CD4-positive, alpha-beta T cell (primary cell): ENCODE results near the gene PIK3C2G. TPM values are rescaled to one million over a fixed set of nuclear protein-coding genes. Genes with fewer than 3 reads are reported as not detected.

Experiments used
- ATAC-seq: fragments of 200-7000 bp; cut with Tn5 transposase; one replicate; pipeline ENCODE4 v1.10.0; 2022; ENCODE audit warnings: mild to moderate bottlenecking; ENCODE audit not compliant: poor library complexity
- CTCF ChIA-PET: fragments of 350-600 bp; sonication (Branson Sonifier 250); formaldehyde crosslinking; loops from one replicate; lab custom pipeline; 2021; ENCODE audit warnings: antibody characterized with exemption, inconsistent platforms; lab: Charles Lee
- POLR2A ChIA-PET: fragments of 350-600 bp; sonication (Branson Sonifier 250); formaldehyde crosslinking; loops from one replicate; lab custom pipeline; 2021; ENCODE audit warnings: antibody characterized with exemption, inconsistent platforms; lab: Charles Lee
- DNase-seq, 14 experiments: peaks; one replicate each; pipeline ENCODE4 v3.0.0-alpha.2; 2013 to 2020; ENCODE audit warnings: mixed read lengths in 2 of 14
- H3K27ac ChIP-seq, 2 donors: one replicate each; pipeline versions ENCODE4 v1.5.1 to v1.7.0; 2013; ENCODE audit warnings: low read length in 2 of 2, low read depth in 1 of 2, mild to moderate bottlenecking in 1 of 2
- H3K27me3 ChIP-seq, 2 experiments: 1 replicate in 1 of 2; 2 replicates in 1 of 2; pipeline versions ENCODE4 v1.6.1 to v1.7.0; 2013; ENCODE audit warnings: low read length in 2 of 2, control low read depth in 1 of 2, mild to moderate bottlenecking in 1 of 2, moderate library complexity in 1 of 2; ENCODE audit not compliant: insufficient read depth in 2 of 2, control insufficient read depth in 1 of 2
- H3K36me3 ChIP-seq: one replicate; pipeline ENCODE4 v1.6.1; 2013; ENCODE audit warnings: low read length, control low read depth; ENCODE audit not compliant: insufficient read depth
- H3K4me1 ChIP-seq: one replicate; pipeline ENCODE4 v1.6.1; 2013; ENCODE audit warnings: low read length, control low read depth; ENCODE audit not compliant: insufficient read depth
- H3K4me3 ChIP-seq: one replicate; pipeline ENCODE4 v1.5.1; 2013; ENCODE audit warnings: mild to moderate bottlenecking, low read length, moderate library complexity
- H3K9me3 ChIP-seq, 2 experiments: 1 replicate in 1 of 2; 2 replicates in 1 of 2; pipeline versions ENCODE4 v1.6.1 to v1.7.0; 2013; ENCODE audit warnings: low read length in 2 of 2, mild to moderate bottlenecking in 2 of 2, control low read depth in 1 of 2, moderate library complexity in 1 of 2; ENCODE audit not compliant: control insufficient read depth in 1 of 2, insufficient read depth in 1 of 2
- H3K27ac Mint-ChIP-seq: one replicate; pipeline ENCODE4 v1.8.0; 2020; ENCODE audit warnings: mixed read lengths
- H3K27me3 Mint-ChIP-seq: one replicate; pipeline ENCODE4 v1.8.0; 2021; ENCODE audit warnings: mixed read lengths
- H3K36me3 Mint-ChIP-seq: one replicate; pipeline ENCODE4 v1.8.0; 2021; ENCODE audit warnings: low read depth, mixed read lengths
- H3K4me1 Mint-ChIP-seq: one replicate; pipeline ENCODE4 v1.8.0; 2021; ENCODE audit warnings: low read depth, mixed read lengths
- H3K4me3 Mint-ChIP-seq: one replicate; pipeline ENCODE4 v1.8.0; 2020; ENCODE audit warnings: mild to moderate bottlenecking, mixed read lengths
- H3K9me3 Mint-ChIP-seq: one replicate; pipeline ENCODE4 v1.8.0; 2020; ENCODE audit warnings: mixed read lengths
- CTCF ChIP-seq: fragments of 200-600 bp; IDR thresholded peaks from one replicate; pipeline ENCODE4 v1.8.0; 2022; ENCODE audit warnings: antibody characterized with exemption, mild to moderate bottlenecking
- intact Hi-C, 2 experiments: fragments of 100-400 bp; cut with DNase I in 1 of 2; cut with micrococcal nuclease in 1 of 2; formaldehyde crosslinking; loops; one replicate each; pipeline versions ENCODE4 v1.15.1 to v1.9.0; 2023 to 2025; cut with DNase I, micrococcal nuclease
- total RNA-seq, 174 experiments: library from RNA in 2 of 174; stranded (reverse) in 2 of 174; gene quantifications; one replicate each; pipeline ENCODE4 v1.2.3 and lab custom pipeline; 2021 to 2026

The PIK3C2G gene
- total RNA-seq, 2 experiments from 2014 or later, result not detected

GRCh38 chr12:18368594-18368993 is 107.3 kb downstream of the PIK3C2G start:
- intact Hi-C loops, result no loop called here
- H3K27me3 Mint-ChIP-seq, result no peaks in the 10 kb centered on the region
- no peaks in the 10 kb centered on the region for H3K27me3 ChIP-seq
- ChIA-PET POLR2A (no interaction called here), CTCF (no interaction called here)
- no peak overlapping the region for H3K27ac Mint-ChIP-seq
- TF ChIP-seq CTCF, result no peak
- H3K4me3 Mint-ChIP-seq, result no peak overlapping the region
- H3K4me1 ChIP-seq, result no peaks in the 10 kb centered on the region
- peaks cover 6% of the 10 kb centered on the region for H3K9me3 Mint-ChIP-seq
- H3K36me3 ChIP-seq, result no peaks in the 10 kb centered on the region
- no peak overlapping the region for H3K4me3 ChIP-seq
- H3K36me3 Mint-ChIP-seq, result no peaks in the 10 kb centered on the region
- ATAC-seq (no peak), DNase-seq (no peak)
- no peaks in the 10 kb centered on the region for H3K4me1 Mint-ChIP-seq
- peaks cover 0 to 3% of the 10 kb centered on the region in 2 experiments for H3K9me3 ChIP-seq
- no peak overlapping the region for H3K27ac ChIP-seq

GRCh38 chr12:18373181-18373580 is 111.9 kb downstream of the PIK3C2G start:
- H3K27ac Mint-ChIP-seq, result no peak overlapping the region
- H3K27me3 ChIP-seq, result no peaks in the 10 kb centered on the region
- DNase-seq (no peak), ATAC-seq (no peak)
- H3K4me1 Mint-ChIP-seq, result no peaks in the 10 kb centered on the region
- intact Hi-C loops, result no loop called here
- TF ChIP-seq CTCF, result no peak
- H3K4me3 ChIP-seq, result no peak overlapping the region
- H3K27me3 Mint-ChIP-seq, result no peaks in the 10 kb centered on the region
- no peaks in the 10 kb centered on the region for H3K36me3 ChIP-seq
- ChIA-PET CTCF (no interaction called here), POLR2A (no interaction called here)
- H3K9me3 Mint-ChIP-seq, result peaks cover 6% of the 10 kb centered on the region
- no peak overlapping the region for H3K27ac ChIP-seq
- no peaks in the 10 kb centered on the region for H3K4me1 ChIP-seq
- peaks cover 4 to 10% of the 10 kb centered on the region in 2 experiments for H3K9me3 ChIP-seq
- no peak overlapping the region for H3K4me3 Mint-ChIP-seq
- H3K36me3 Mint-ChIP-seq, result no peaks in the 10 kb centered on the region

GRCh38 chr12:18375131-18375530 is 113.8 kb downstream of the PIK3C2G start:
- Histone ChIP-seq H3K9me3 (peaks cover 4 to 13% of the 10 kb centered on the region in 2 experiments), H3K27ac (no peak overlapping the region), H3K27me3 (no peaks in the 10 kb centered on the region), H3K4me1 (no peaks in the 10 kb centered on the region), H3K4me3 (no peak overlapping the region), H3K36me3 (no peaks in the 10 kb centered on the region)
- no peak for TF ChIP-seq CTCF
- no peaks in the 10 kb centered on the region for H3K4me1 Mint-ChIP-seq
- no peak overlapping the region for H3K4me3 Mint-ChIP-seq
- H3K36me3 Mint-ChIP-seq, result no peaks in the 10 kb centered on the region
- intact Hi-C loops, result no loop called here
- peaks cover 8% of the 10 kb centered on the region for H3K9me3 Mint-ChIP-seq
- DNase-seq (no peak), ATAC-seq (no peak)
- CTCF ChIA-PET, result no interaction called here
- no peaks in the 10 kb centered on the region for H3K27me3 Mint-ChIP-seq
- no peak overlapping the region for H3K27ac Mint-ChIP-seq
- POLR2A ChIA-PET, result no interaction called here
